Measurements from ENCODE around the gene LGALS13.

DNA sequence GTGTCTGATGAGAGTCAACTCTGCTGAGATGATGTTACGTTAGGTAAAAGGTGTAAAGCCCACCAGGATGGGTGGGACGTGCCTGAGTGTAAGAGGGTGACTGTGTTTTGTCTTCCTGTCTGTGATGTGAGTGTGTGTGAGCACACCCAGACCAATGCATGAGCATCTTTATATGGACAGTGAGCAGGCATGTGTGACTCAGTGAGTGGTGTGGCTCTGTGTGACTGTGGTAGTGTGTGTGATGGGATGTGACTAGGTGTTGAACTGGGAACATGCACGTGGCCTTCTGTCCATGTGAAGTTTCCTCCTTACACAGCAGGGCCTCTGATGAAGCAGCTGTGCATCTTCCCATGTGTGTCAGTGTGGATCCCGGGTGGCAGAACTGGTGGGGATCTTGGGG, 35.6 kb downstream of the LGALS13 start:
- TF ChIP-seq CTCF (IDR thresholded peaks at IDR 0.05; ENCODE audit: borderline replicate concordance, extremely low read depth, low read length, poor library complexity, severe bottlenecking) (no peak), EZH2 (IDR thresholded peaks at IDR 0.05; ENCODE audit: borderline replicate concordance, low read depth, low read length, severe bottlenecking) (no peak)

Data from DND-41 (cell line).